Suprapubic skin (tissue), 4 donors: ENCODE results near the gene RBPJ. TPM values are rescaled to one million over a fixed set of nuclear protein-coding genes. Genes with fewer than 3 reads are reported as not detected.

Experiments
- DNase-seq, 2 donors: peaks; one replicate each; pipeline ENCODE4 v3.0.0-alpha.2; 2019; ENCODE audit warnings: low spot score in 2 of 2
- H3K27ac ChIP-seq: fragments of 200-600 bp; sonication (generic); one replicate; pipeline ENCODE4 v1.5.1; 2019
- H3K27me3 ChIP-seq: fragments of 200-600 bp; sonication (generic); one replicate; pipeline ENCODE4 v1.5.1; 2019
- H3K36me3 ChIP-seq: fragments of 200-600 bp; sonication (generic); one replicate; pipeline ENCODE4 v1.5.1; 2019
- H3K4me1 ChIP-seq: fragments of 200-600 bp; sonication (generic); one replicate; pipeline ENCODE4 v1.5.1; 2019
- H3K4me3 ChIP-seq: fragments of 200-600 bp; sonication (generic); one replicate; pipeline ENCODE4 v1.5.1; 2019; ENCODE audit warnings: mild to moderate bottlenecking
- H3K9me3 ChIP-seq: fragments of 200-600 bp; sonication (generic); one replicate; pipeline ENCODE4 v1.5.1; 2019
- EP300 ChIP-seq: sonication (generic); formaldehyde crosslinking; IDR thresholded peaks from one replicate; pipeline ENCODE4 v1.6.1; 2017; ENCODE audit warnings: antibody characterized with exemption
- POLR2A ChIP-seq, 2 donors: fragments of 450-650 bp; IDR thresholded peaks; one replicate each; pipeline ENCODE4 v1.6.1; 2017; ENCODE audit warnings: antibody characterized with exemption in 2 of 2, mild to moderate bottlenecking in 2 of 2, moderate library complexity in 2 of 2
- POLR2AphosphoS5 ChIP-seq, 3 donors: sonication (generic); formaldehyde crosslinking; IDR thresholded peaks; one replicate each; pipeline ENCODE4 v1.6.1; 2017; ENCODE audit warnings: antibody characterized with exemption in 3 of 3
- WGBS: methylation state at CpG from one replicate; pipeline ENCODE4 v1.1.5; 2018; 5-methylcytosine and 5-hydroxymethylcytosine counted together
- total RNA-seq, 4 donors: library from RNA; depleted of rRNA; stranded (reverse); fragments of >200 nt; gene quantifications; one replicate each; pipeline ENCODE4 v1.1.0, GENCODE V29; 2016
- TF ChIP-seq, protein P1 (sequence below), 2 donors: fragments of 200-600 bp in 1 of 2; fragments of 450-650 bp in 1 of 2; sonication (generic) in 1 of 2; IDR thresholded peaks; one replicate each; pipeline ENCODE4 v1.5.1; 2016 to 2019; ENCODE audit warnings: antibody characterized with exemption in 2 of 2, mild to moderate bottlenecking in 1 of 2, moderate library complexity in 1 of 2

RBPJ gene
- total RNA-seq, 4 donors from 2014 or later = 33.4 to 104 (median 46.1) TPM

DNA sequence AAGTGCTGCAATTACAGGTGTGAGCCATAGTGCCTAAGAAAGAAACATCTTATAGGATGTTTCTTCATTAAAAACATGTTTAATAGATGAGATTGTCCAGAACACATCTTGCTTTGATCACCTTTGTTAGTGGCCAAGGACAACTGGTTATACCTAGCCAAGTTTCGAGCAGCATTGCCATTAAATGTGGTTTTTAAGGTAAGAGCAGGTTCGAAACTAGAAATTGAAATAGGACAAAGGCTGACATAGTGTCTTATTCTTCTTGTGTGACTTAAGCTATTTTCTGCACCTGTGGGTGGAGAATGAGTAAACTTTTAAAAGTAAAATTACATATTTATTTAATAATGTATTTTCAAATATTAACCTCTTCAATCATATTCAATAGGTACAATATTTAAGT, 59.0 kb downstream of the RBPJ start:
- Histone ChIP-seq H3K27me3 (no peaks in the 10 kb centered on the region), H3K27ac (no peak overlapping the region), H3K9me3 (no peaks in the 10 kb centered on the region), H3K4me1 (peaks cover 4% of the 10 kb centered on the region), H3K36me3 (no peaks in the 10 kb centered on the region), H3K4me3 (no peak overlapping the region)
- no peak for TF ChIP-seq EP300
- no peak for TF ChIP-seq POLR2A (IDR thresholded peaks at IDR 0.05)
- TF ChIP-seq, protein P1, sequence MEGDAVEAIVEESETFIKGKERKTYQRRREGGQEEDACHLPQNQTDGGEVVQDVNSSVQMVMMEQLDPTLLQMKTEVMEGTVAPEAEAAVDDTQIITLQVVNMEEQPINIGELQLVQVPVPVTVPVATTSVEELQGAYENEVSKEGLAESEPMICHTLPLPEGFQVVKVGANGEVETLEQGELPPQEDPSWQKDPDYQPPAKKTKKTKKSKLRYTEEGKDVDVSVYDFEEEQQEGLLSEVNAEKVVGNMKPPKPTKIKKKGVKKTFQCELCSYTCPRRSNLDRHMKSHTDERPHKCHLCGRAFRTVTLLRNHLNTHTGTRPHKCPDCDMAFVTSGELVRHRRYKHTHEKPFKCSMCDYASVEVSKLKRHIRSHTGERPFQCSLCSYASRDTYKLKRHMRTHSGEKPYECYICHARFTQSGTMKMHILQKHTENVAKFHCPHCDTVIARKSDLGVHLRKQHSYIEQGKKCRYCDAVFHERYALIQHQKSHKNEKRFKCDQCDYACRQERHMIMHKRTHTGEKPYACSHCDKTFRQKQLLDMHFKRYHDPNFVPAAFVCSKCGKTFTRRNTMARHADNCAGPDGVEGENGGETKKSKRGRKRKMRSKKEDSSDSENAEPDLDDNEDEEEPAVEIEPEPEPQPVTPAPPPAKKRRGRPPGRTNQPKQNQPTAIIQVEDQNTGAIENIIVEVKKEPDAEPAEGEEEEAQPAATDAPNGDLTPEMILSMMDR (IDR thresholded peaks at IDR 0.05) = no peak
- no peak for TF ChIP-seq POLR2AphosphoS5 (IDR thresholded peaks at IDR 0.05)
- 95% methylated on average over 2 of the region's 2 CpGs for WGBS
- no peak for DNase-seq

DNA sequence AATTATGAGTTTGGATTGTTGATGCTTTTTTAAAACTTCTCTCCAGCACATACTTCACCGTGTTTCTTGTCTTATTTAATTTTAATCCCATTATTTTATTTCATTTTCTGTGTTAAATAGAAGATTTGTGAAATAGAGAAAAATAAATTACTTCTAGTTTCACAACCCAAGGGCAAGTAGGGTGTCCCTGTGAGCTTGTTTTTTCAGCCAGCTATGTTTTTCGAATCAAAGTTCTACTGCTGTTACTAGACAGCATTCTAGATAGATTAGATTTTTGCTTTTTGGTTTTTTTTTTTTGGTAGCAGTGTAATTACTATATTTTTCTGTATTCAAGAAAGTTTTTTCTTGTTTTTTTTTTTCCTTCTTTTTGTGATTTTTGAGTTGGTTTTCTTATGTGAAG, 59.9 kb downstream of the RBPJ start:
- no peaks in the 10 kb centered on the region for H3K9me3 ChIP-seq
- 58% methylated on average over 2 of the region's 2 CpGs for WGBS
- no peaks in the 10 kb centered on the region for H3K36me3 ChIP-seq
- no peak overlapping the region for H3K27ac ChIP-seq
- H3K4me3 ChIP-seq = no peak overlapping the region
- TF ChIP-seq EP300 (no peak), POLR2A (IDR thresholded peaks at IDR 0.05) (no peak), POLR2AphosphoS5 (IDR thresholded peaks at IDR 0.05) (no peak)
- TF ChIP-seq, protein P1 (IDR thresholded peaks at IDR 0.05) = no peak
- H3K27me3 ChIP-seq = no peaks in the 10 kb centered on the region
- peaks cover 4% of the 10 kb centered on the region for H3K4me1 ChIP-seq
- no peak for DNase-seq

DNA sequence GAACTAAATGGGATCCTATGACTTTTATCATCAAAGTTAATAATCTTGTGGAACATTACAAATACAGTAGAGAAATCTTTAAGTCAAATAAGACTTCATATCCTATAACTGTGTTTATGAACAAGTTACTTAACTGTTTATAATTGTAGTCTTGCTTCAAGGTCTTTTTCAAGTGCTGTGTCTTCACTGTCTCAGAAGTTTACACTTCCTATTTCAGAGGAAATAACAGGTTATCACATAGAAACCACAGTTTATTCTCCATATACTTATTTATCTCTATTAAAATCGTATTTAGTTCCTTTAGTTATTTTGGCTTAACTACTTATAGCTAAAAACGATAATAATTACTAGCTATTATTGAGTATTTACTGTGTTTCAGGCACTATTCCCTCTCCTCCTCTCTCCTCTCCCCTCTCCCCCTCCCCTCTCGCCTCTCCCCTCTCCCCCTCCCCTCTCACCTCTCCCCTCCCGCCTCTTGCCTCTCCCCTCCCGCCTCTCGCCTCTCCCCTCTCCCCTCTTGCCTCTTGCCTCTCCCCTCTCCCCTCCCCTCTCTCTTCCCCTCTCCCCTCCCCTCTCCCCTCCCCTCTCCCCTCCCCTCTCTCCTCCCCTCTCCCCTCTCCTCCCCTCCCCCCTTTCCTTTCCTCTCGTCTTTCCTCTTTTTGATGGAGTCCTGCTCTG, 63.7 kb downstream of the RBPJ start:
- peaks cover 2% of the 10 kb centered on the region for H3K4me1 ChIP-seq
- peaks cover 25% of the 10 kb centered on the region for H3K36me3 ChIP-seq
- WGBS = 83% methylated on average over 7 of the region's 7 CpGs
- DNase-seq = no peak
- no peaks in the 10 kb centered on the region for H3K27me3 ChIP-seq
- TF ChIP-seq, protein P1 (IDR thresholded peaks at IDR 0.05) = no peak
- TF ChIP-seq POLR2A (IDR thresholded peaks at IDR 0.05) (no peak), POLR2AphosphoS5 (IDR thresholded peaks at IDR 0.05) (no peak), EP300 (no peak)
- no peak overlapping the region for H3K27ac ChIP-seq
- H3K9me3 ChIP-seq = no peaks in the 10 kb centered on the region
- H3K4me3 ChIP-seq = no peak overlapping the region

DNA sequence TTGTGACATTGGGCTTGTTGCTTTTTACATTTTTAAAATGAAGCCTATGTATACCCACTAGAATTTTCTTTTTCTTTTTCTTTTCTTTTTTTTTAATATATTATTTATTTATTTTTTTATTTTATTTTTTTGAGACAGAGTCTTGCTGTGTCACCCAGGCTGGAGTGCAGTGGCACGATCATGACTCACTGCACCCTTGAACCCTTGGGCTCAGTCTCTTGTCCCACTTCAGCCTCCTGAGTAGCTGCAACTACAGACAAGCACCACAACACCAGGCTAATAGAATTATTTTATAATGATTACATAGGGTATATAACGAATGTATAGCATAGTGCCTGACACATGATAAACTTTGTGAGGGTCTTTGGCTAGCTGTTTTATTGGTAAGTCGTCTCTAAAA, 64.9 kb downstream of the RBPJ start:
- no peak for DNase-seq
- no peak for TF ChIP-seq POLR2AphosphoS5 (IDR thresholded peaks at IDR 0.05)
- TF ChIP-seq, protein P1 (IDR thresholded peaks at IDR 0.05) = no peak
- TF ChIP-seq POLR2A (IDR thresholded peaks at IDR 0.05) = no peak
- no peak for TF ChIP-seq EP300
- Histone ChIP-seq H3K4me1 (no peaks in the 10 kb centered on the region), H3K9me3 (no peaks in the 10 kb centered on the region), H3K4me3 (no peak overlapping the region), H3K36me3 (peaks cover 28% of the 10 kb centered on the region), H3K27me3 (no peaks in the 10 kb centered on the region), H3K27ac (no peak overlapping the region)
- WGBS = 91% methylated on average over 3 of the region's 3 CpGs

DNA sequence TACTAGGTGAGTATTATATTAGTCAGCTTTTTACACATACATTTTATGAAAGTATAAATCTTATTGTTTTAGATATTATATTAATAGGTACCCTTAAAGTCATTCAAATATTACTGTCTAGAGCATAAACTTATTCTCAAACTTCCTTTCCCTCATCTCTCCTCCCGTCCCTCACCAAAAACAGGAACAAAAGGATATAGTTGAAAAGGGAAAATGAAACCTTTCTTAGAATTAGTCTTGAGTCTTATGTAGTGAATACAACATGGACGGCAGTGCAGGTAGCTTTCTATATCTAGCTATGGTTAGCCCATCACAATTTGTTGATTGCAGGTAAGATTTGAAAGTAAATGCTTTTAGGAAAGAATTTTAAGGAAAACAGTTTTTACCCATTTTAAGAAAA, 65.6 kb downstream of the RBPJ start:
- Histone ChIP-seq H3K36me3 (peaks cover 29% of the 10 kb centered on the region), H3K4me1 (no peaks in the 10 kb centered on the region), H3K27ac (no peak overlapping the region), H3K9me3 (no peaks in the 10 kb centered on the region), H3K27me3 (no peaks in the 10 kb centered on the region), H3K4me3 (no peak overlapping the region)
- TF ChIP-seq POLR2AphosphoS5 (IDR thresholded peaks at IDR 0.05) = no peak
- no peak for TF ChIP-seq POLR2A (IDR thresholded peaks at IDR 0.05)
- TF ChIP-seq, protein P1 (IDR thresholded peaks at IDR 0.05) = no peak
- TF ChIP-seq EP300 = no peak
- no peak for DNase-seq
- WGBS = 94% methylated on average over 2 of the region's 2 CpGs
